ENCODE data around the gene ACBD5. TPM values are rescaled to one million over a fixed set of nuclear protein-coding genes. Genes with fewer than 3 reads are reported as not detected.
"Not testable (repeated sequence)": the region's sequence is repeated elsewhere in the genome, so short reads cannot be mapped to it uniquely, and the experiment has no call there.

ACBD5 gene
- 19.4 and 25.2 TPM in 2 replicates for total RNA-seq

GRCh38 chr10:27240212-27241009 lies at the start of gene ACBD5:
ACBD5 (minus strand) TSS chr10:27240797; CDS start chr10:27240688, 109 bp downstream.
- DNase-seq (ENCODE audit: low read depth) = no peak
- no peak for TF ChIP-seq CTCF (conservative IDR thresholded peaks at IDR 0.05; ENCODE audit: low read depth, low read length)
- H3K4me3 ChIP-seq (ENCODE audit: low read depth, low read length) = peak within 1 kb of the TSS; percentile 63

GRCh38 chr10:27285093-27285492 lies 44.5 kb upstream of the ACBD5 start:
- no peak overlapping the region for H3K4me3 ChIP-seq (ENCODE audit: low read depth, low read length)
- peak; percentile 55 for TF ChIP-seq CTCF (conservative IDR thresholded peaks at IDR 0.05; ENCODE audit: low read depth, low read length)
- DNase-seq (ENCODE audit: low read depth) = no peak

- no peak overlapping the region for H3K4me3 ChIP-seq (ENCODE audit: low read depth, low read length)
- DNase-seq (ENCODE audit: low read depth) = no peak
- no peak for TF ChIP-seq CTCF (conservative IDR thresholded peaks at IDR 0.05; ENCODE audit: low read depth, low read length)
Observed at GRCh38 chr10:27276581-27276980, 36.0 kb upstream of the ACBD5 start.

GRCh38 chr10:27266025-27266424 lies 25.4 kb upstream of the ACBD5 start:
- not testable (repeated sequence) for DNase-seq (ENCODE audit: low read depth)

GRCh38 chr10:27262788-27263187 lies 22.2 kb upstream of the ACBD5 start:
- not testable (repeated sequence) for H3K4me3 ChIP-seq (ENCODE audit: low read depth, low read length); DNase-seq (ENCODE audit: low read depth)

More at GRCh38 chr10:27266025-27266424, 25.4 kb upstream of the ACBD5 start:
- not testable (repeated sequence) for H3K4me3 ChIP-seq (ENCODE audit: low read depth, low read length)

- TF ChIP-seq CTCF (conservative IDR thresholded peaks at IDR 0.05; ENCODE audit: low read depth, low read length) = no peak
- DNase-seq (ENCODE audit: low read depth) = no peak
- H3K4me3 ChIP-seq (ENCODE audit: low read depth, low read length) = peak overlapping the region; percentile 54
Observed at GRCh38 chr10:27258838-27259812, 18.5 kb upstream of the ACBD5 start.

GRCh38 chr10:27258492-27258837 lies 17.9 kb upstream of the ACBD5 start:
- no peak for TF ChIP-seq CTCF (conservative IDR thresholded peaks at IDR 0.05; ENCODE audit: low read depth, low read length)
- peak overlapping the region; percentile 54 for H3K4me3 ChIP-seq (ENCODE audit: low read depth, low read length)

More at GRCh38 chr10:27258492-27258837, 17.9 kb upstream of the ACBD5 start:
- DNase-seq (ENCODE audit: low read depth) = no peak
